ENCODE results near the gene C2CD2.

- TF ChIP-seq CTCF (IDR thresholded peaks at IDR 0.05) = no peak
- no peak for TF ChIP-seq POLR2A (IDR thresholded peaks at IDR 0.05)
Observed at GRCh38 chr21:41985662-41986416, 32.0 kb upstream of the C2CD2 start.

Data from uterus (tissue), 2 donors.